ENCODE results near the gene GBE1. TPM values are rescaled to one million over a fixed set of nuclear protein-coding genes. Genes with fewer than 3 reads are reported as not detected.

The GBE1 gene
- 100 to 1,000 TPM in 1 of 3 donors, 10 to 100 TPM in 2; 34.4 to 148 (median 49.8) TPM for total RNA-seq

DNA sequence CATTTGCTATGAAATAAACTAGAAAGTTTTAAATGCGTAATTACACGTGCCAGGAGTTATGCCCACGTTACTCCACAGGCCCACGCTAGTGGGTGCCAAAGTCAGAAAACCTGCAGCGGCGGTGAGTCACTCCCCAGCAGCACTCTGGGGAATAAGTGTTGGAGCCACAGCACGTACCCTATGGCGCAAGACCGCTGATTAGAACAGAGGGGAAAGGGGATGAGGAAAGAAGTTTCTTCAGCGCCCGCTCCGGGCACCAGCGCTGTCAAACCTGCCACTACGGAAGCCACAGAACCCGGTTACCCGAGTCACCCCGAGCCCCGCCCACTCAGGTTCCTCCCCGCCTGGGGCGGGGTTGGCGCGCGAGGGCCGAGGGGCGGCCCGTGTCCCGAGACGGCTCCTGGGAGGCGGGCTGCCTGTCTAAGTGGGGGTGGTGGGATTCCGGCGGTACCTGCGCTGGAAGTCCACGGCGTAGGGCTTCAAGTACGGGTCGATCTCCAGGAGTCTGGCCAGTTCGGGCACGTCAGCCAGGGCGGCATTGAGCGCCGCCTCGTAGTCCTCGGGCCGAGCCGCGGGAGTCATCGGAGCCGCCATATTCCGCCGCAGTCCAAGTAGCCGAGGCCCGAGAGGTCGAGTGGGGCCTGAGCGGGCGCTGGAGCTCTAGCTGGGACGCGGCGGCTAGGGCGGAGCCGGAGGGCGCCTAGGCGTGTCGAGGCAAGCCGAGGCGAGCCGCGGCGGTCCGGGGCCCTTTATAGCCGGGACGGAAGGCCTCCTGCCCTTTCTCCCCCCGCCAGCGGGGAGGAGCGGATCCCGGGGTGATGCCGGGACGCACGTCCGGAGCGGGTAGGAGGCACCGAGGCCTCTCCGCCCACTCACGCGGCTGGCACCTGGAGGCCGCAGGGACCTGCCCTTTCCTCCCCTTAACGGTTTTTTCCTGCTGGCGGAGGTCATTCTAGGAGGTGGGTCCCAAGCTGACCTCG lies at the start of gene GBE1:
GBE1 (minus strand) TSS at position 722 of the 980 bp plus-strand sequence; CDS start at position 594, 128 bp downstream.
- DNase-seq (ENCODE audit: low spot score in 2 of 2), result peak; percentile 87 to 91
- intact Hi-C loops (cut with DNase I; ENCODE audit: low total_unique reads), result no loop called here
- H3K27ac ChIP-seq, result peak within 1 kb of the TSS; percentile 93 to 99
- no peaks in the 10 kb centered on the region for H3K9me3 ChIP-seq
- TF ChIP-seq, protein P1, sequence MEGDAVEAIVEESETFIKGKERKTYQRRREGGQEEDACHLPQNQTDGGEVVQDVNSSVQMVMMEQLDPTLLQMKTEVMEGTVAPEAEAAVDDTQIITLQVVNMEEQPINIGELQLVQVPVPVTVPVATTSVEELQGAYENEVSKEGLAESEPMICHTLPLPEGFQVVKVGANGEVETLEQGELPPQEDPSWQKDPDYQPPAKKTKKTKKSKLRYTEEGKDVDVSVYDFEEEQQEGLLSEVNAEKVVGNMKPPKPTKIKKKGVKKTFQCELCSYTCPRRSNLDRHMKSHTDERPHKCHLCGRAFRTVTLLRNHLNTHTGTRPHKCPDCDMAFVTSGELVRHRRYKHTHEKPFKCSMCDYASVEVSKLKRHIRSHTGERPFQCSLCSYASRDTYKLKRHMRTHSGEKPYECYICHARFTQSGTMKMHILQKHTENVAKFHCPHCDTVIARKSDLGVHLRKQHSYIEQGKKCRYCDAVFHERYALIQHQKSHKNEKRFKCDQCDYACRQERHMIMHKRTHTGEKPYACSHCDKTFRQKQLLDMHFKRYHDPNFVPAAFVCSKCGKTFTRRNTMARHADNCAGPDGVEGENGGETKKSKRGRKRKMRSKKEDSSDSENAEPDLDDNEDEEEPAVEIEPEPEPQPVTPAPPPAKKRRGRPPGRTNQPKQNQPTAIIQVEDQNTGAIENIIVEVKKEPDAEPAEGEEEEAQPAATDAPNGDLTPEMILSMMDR (IDR thresholded peaks at IDR 0.05), result peak in 2 of 3 donors; percentile 16 to 41
- peak; percentile 59 for TF ChIP-seq POLR2A (IDR thresholded peaks at IDR 0.05)
- TF ChIP-seq POLR2AphosphoS5 (IDR thresholded peaks at IDR 0.05), result peak; percentile 79 to 99 (median 89)
- no peaks in the 10 kb centered on the region for H3K36me3 ChIP-seq
- H3K4me3 ChIP-seq, result peak within 1 kb of the TSS; percentile 61 to 74 (median 70)
- H3K4me1 ChIP-seq, result peaks cover 0 to 7% of the 10 kb centered on the region in 2 donors
- no peaks in the 10 kb centered on the region for H3K27me3 ChIP-seq

DNA sequence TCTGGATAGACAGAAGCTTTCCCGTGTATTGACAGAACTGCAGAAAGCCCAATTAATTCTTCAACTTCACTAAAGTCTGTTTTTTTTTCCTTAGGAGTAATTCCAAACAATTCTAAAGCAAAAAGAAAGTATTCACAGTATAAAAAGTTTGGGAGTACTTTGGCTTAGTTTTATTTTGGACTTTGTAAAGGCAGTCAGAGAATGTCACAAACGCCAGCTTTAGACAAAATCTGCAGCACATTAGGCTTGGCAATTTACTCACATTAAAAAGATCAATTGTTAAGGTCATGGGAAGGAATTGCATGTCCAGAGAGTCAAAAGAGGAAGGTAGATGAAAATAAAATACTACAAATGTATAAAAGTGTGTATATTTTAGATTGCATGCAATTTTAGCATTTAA lies 47.5 kb upstream of the GBE1 start:
- H3K27me3 ChIP-seq, result no peaks in the 10 kb centered on the region
- H3K9me3 ChIP-seq, result no peaks in the 10 kb centered on the region
- DNase-seq (ENCODE audit: low spot score in 2 of 2), result no peak
- no peak overlapping the region for H3K27ac ChIP-seq
- H3K36me3 ChIP-seq, result no peaks in the 10 kb centered on the region
- intact Hi-C loops (cut with DNase I; ENCODE audit: low total_unique reads), result loop anchor here (5.0 kb wide), 1 partner anchor 422 kb away; no protein-coding TSS in a partner anchor
- TF ChIP-seq POLR2AphosphoS5 (IDR thresholded peaks at IDR 0.05) (no peak), POLR2A (IDR thresholded peaks at IDR 0.05) (no peak)
- TF ChIP-seq, protein P1 (IDR thresholded peaks at IDR 0.05), result no peak
- H3K4me1 ChIP-seq, result no peaks in the 10 kb centered on the region
- no peak overlapping the region for H3K4me3 ChIP-seq

DNA sequence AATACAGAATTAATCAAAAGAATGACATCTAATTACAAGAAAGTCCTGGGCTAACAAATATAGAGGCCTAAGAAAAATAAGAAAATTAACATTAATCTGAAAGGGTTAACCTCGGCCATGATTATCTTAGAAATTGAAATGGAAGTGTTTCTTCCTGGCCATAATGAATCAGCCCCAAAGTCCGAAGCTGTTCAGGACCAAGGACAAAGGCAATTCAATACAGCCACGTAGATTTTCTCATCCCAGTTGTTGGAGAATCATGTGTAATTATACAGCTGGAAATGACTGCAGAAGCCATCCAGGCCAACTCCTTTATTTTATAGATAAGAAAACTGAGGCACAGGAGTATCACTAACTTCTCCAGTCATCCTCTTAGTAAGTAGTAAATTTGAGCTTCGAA lies 38.0 kb upstream of the GBE1 start:
- H3K4me1 ChIP-seq, result no peaks in the 10 kb centered on the region
- intact Hi-C loops (cut with DNase I; ENCODE audit: low total_unique reads), result no loop called here
- no peak for DNase-seq (ENCODE audit: low spot score in 2 of 2)
- no peaks in the 10 kb centered on the region for H3K27me3 ChIP-seq
- TF ChIP-seq POLR2A (IDR thresholded peaks at IDR 0.05), result no peak
- TF ChIP-seq POLR2AphosphoS5 (IDR thresholded peaks at IDR 0.05), result no peak
- TF ChIP-seq, protein P1 (IDR thresholded peaks at IDR 0.05), result no peak
- no peaks in the 10 kb centered on the region for H3K9me3 ChIP-seq
- no peak overlapping the region for H3K27ac ChIP-seq
- H3K4me3 ChIP-seq, result no peak overlapping the region
- H3K36me3 ChIP-seq, result no peaks in the 10 kb centered on the region

DNA sequence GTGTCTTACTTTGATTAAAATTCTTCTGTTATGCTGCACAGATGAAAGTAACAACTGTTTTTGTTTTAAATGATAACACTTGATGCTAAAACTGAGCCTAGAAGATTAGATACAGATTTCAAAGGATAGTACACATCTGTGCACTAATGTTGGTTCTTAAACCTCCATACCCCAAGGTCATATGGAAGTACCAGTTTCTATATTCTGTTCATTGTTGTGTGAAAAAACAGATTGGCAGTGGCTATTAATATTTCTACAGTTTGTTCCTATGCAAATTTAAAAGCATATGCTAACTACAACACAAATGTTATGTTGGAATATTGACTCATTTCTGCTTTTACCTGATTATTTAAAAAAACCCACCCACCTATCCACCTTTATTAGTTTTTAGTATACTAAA lies 32.0 kb upstream of the GBE1 start:
- DNase-seq (ENCODE audit: low spot score in 2 of 2), result no peak
- no peak overlapping the region for H3K4me3 ChIP-seq
- H3K36me3 ChIP-seq, result no peaks in the 10 kb centered on the region
- no peaks in the 10 kb centered on the region for H3K4me1 ChIP-seq
- TF ChIP-seq POLR2AphosphoS5 (IDR thresholded peaks at IDR 0.05), result no peak
- TF ChIP-seq POLR2A (IDR thresholded peaks at IDR 0.05), result no peak
- TF ChIP-seq, protein P1 (IDR thresholded peaks at IDR 0.05), result no peak
- no peaks in the 10 kb centered on the region for H3K27me3 ChIP-seq
- no peak overlapping the region for H3K27ac ChIP-seq
- H3K9me3 ChIP-seq, result no peaks in the 10 kb centered on the region
- intact Hi-C loops (cut with DNase I; ENCODE audit: low total_unique reads), result no loop called here

DNA sequence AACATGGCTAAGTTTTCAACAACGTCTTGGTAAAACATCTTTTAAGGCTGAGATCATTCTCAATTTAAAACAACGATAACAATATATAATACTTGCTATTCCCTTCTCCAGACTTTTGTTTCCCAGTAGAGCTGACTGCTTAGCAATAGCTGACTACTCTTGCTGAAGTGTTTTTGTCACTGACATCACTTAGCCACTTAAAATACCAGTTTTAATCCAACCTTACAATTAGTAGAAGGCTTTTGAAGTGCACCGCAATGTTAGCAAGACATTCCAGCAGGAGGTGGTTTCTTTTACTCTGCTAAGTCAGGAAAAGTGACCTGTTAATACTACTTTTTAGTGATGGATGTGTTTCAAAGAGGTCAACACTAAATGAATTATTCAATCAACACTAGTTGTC lies 28.7 kb upstream of the GBE1 start:
- H3K27ac ChIP-seq, result no peak overlapping the region
- TF ChIP-seq, protein P1 (IDR thresholded peaks at IDR 0.05), result no peak
- TF ChIP-seq POLR2AphosphoS5 (IDR thresholded peaks at IDR 0.05) (no peak), POLR2A (IDR thresholded peaks at IDR 0.05) (no peak)

More for the DNA sequence above, 28.7 kb upstream of the GBE1 start:
- intact Hi-C loops (cut with DNase I; ENCODE audit: low total_unique reads), result no loop called here
- no peaks in the 10 kb centered on the region for H3K27me3 ChIP-seq
- no peaks in the 10 kb centered on the region for H3K4me1 ChIP-seq
- DNase-seq (ENCODE audit: low spot score in 2 of 2), result no peak
- H3K9me3 ChIP-seq, result no peaks in the 10 kb centered on the region
- no peaks in the 10 kb centered on the region for H3K36me3 ChIP-seq
- H3K4me3 ChIP-seq, result no peak overlapping the region

All from breast epithelium (tissue), 4 donors.